Measurements from ENCODE around the gene PRKCE. TPM values are rescaled to one million over a fixed set of nuclear protein-coding genes. Genes with fewer than 3 reads are reported as not detected.

PRKCE gene
- total RNA-seq, 2 donors from 2014 or later: 7.3 to 20.8 TPM

GRCh38 chr2:46157966-46158310 lies 506.5 kb downstream of the PRKCE start:
- TF ChIP-seq POLR2A (IDR thresholded peaks at IDR 0.05): no peak
- no peak for ATAC-seq
- intact Hi-C loops (cut with DNase I): no loop called here
- DNase-seq: no peak
- Histone ChIP-seq H3K27me3 (no peaks in the 10 kb centered on the region), H3K4me1 (no peaks in the 10 kb centered on the region), H3K9me3 (no peaks in the 10 kb centered on the region), H3K4me3 (no peak overlapping the region), H3K27ac (no peak overlapping the region), H3K36me3 (replicated peaks in 1 of 2; ENCODE audit: insufficient read depth in 1 of 2, low read depth in 2 of 2) (no peaks in the 10 kb centered on the region)
- 92 to 95% methylated on average over 1 of the region's 1 CpG for WGBS, 2 donors

GRCh38 chr2:46158661-46159060 lies 507.2 kb downstream of the PRKCE start:
- WGBS, 2 donors: 64 to 84% methylated on average over 4 of the region's 4 CpGs
- H3K27ac ChIP-seq: no peak overlapping the region
- no peak for TF ChIP-seq POLR2A (IDR thresholded peaks at IDR 0.05)
- no peaks in the 10 kb centered on the region for H3K27me3 ChIP-seq
- H3K9me3 ChIP-seq: no peaks in the 10 kb centered on the region
- ATAC-seq: no peak
- DNase-seq: no peak
- intact Hi-C loops (cut with DNase I): no loop called here
- no peaks in the 10 kb centered on the region for H3K4me1 ChIP-seq
- no peaks in the 10 kb centered on the region for H3K36me3 ChIP-seq (replicated peaks in 1 of 2; ENCODE audit: insufficient read depth in 1 of 2, low read depth in 2 of 2)
- no peak overlapping the region for H3K4me3 ChIP-seq

- intact Hi-C loops (cut with DNase I): no loop called here
- Histone ChIP-seq H3K9me3 (no peaks in the 10 kb centered on the region), H3K4me1 (no peaks in the 10 kb centered on the region), H3K27ac (no peak overlapping the region), H3K27me3 (no peaks in the 10 kb centered on the region), H3K36me3 (replicated peaks in 1 of 2; ENCODE audit: insufficient read depth in 1 of 2, low read depth in 2 of 2) (no peaks in the 10 kb centered on the region), H3K4me3 (no peak overlapping the region)
- DNase-seq (no peak), ATAC-seq (no peak)
- 77 to 82% methylated on average over 5 to 6 of the region's 6 CpGs for whole genome bisulfite sequencing, 2 donors
- TF ChIP-seq CTCF (IDR thresholded peaks at IDR 0.05) (no peak), POLR2A (IDR thresholded peaks at IDR 0.05) (no peak)
Observed at GRCh38 chr2:46160326-46160725, 508.9 kb downstream of the PRKCE start.

- no peak overlapping the region for H3K4me3 ChIP-seq
- no peaks in the 10 kb centered on the region for H3K9me3 ChIP-seq
- H3K4me1 ChIP-seq: no peaks in the 10 kb centered on the region
- WGBS, 2 donors: 72 to 74% methylated on average over 4 of the region's 4 CpGs
- TF ChIP-seq POLR2A (IDR thresholded peaks at IDR 0.05) (no peak), CTCF (IDR thresholded peaks at IDR 0.05) (no peak)
- no peaks in the 10 kb centered on the region for H3K36me3 ChIP-seq (replicated peaks in 1 of 2; ENCODE audit: insufficient read depth in 1 of 2, low read depth in 2 of 2)
- ATAC-seq: no peak
- intact Hi-C loops (cut with DNase I): no loop called here
- H3K27me3 ChIP-seq: no peaks in the 10 kb centered on the region
- no peak overlapping the region for H3K27ac ChIP-seq
- DNase-seq: no peak
Observed at GRCh38 chr2:46161315-46161714, 509.8 kb downstream of the PRKCE start.

- TF ChIP-seq CTCF (IDR thresholded peaks at IDR 0.05) (no peak), POLR2A (IDR thresholded peaks at IDR 0.05) (no peak)
- Histone ChIP-seq H3K27ac (no peak overlapping the region), H3K9me3 (no peaks in the 10 kb centered on the region), H3K36me3 (replicated peaks in 1 of 2; ENCODE audit: insufficient read depth in 1 of 2, low read depth in 2 of 2) (no peaks in the 10 kb centered on the region), H3K4me3 (no peak overlapping the region), H3K27me3 (no peaks in the 10 kb centered on the region), H3K4me1 (no peaks in the 10 kb centered on the region)
- intact Hi-C loops (cut with DNase I): no loop called here
- 88 to 92% methylated on average over 3 of the region's 3 CpGs for WGBS, 2 donors
- no peak for ATAC-seq
- no peak for DNase-seq
Observed at GRCh38 chr2:46161911-46162310, 510.4 kb downstream of the PRKCE start.

GRCh38 chr2:46162329-46163097 lies 511.0 kb downstream of the PRKCE start:
- no peak for TF ChIP-seq CTCF (IDR thresholded peaks at IDR 0.05)
- no peak for TF ChIP-seq POLR2A (IDR thresholded peaks at IDR 0.05)
- H3K4me3 ChIP-seq: no peak overlapping the region
- H3K36me3 ChIP-seq (replicated peaks in 1 of 2; ENCODE audit: insufficient read depth in 1 of 2, low read depth in 2 of 2): no peaks in the 10 kb centered on the region

More at GRCh38 chr2:46162329-46163097, 511.0 kb downstream of the PRKCE start:
- Histone ChIP-seq H3K27me3 (no peaks in the 10 kb centered on the region), H3K4me1 (no peaks in the 10 kb centered on the region), H3K9me3 (no peaks in the 10 kb centered on the region), H3K27ac (no peak overlapping the region)
- intact Hi-C loops (cut with DNase I): no loop called here
- 71 to 88% methylated on average over 11 of the region's 11 CpGs for WGBS, 2 donors
- ATAC-seq: no peak
- DNase-seq: no peak

Measured in body of pancreas (tissue), 4 donors.